CD14-positive monocyte (primary cell): Measurements from ENCODE around the gene ABHD14A. TPM values are rescaled to one million over a fixed set of nuclear protein-coding genes. Genes with fewer than 3 reads are reported as not detected.

Source experiments
- DNase-seq, 3 donors: peaks; one replicate each; pipeline ENCODE4 v3.0.0-alpha.2; 2011 to 2022
- H2AFZ ChIP-seq: 2 replicates; pipeline ENCODE4 v1.6.0; 2012; ENCODE audit warnings: mild to moderate bottlenecking, low read depth, low read length, inconsistent platforms; ENCODE audit not compliant: insufficient read depth, poor library complexity, severe bottlenecking
- H3K27ac ChIP-seq, 2 donors: 1 replicate in 1 of 2; 2 replicates in 1 of 2; pipeline ENCODE4 v1.5.1; 2012 to 2013; ENCODE audit warnings: low read length in 2 of 2, control low read depth in 1 of 2, inconsistent platforms in 1 of 2, low read depth in 1 of 2, mild to moderate bottlenecking in 1 of 2
- H3K27me3 ChIP-seq, 2 donors: one replicate each; pipeline versions ENCODE4 v1.6.0 to v1.6.1; 2011 to 2013; ENCODE audit warnings: low read length in 2 of 2; ENCODE audit not compliant: control insufficient read depth in 2 of 2, insufficient read depth in 2 of 2
- H3K36me3 ChIP-seq, 2 donors: replicated peaks in 1 of 2; 1 replicate in 1 of 2; 2 replicates in 1 of 2; pipeline versions ENCODE4 v1.5.1 to v1.6.1; 2012 to 2013; ENCODE audit warnings: low read length in 2 of 2, control low read depth in 1 of 2, inconsistent platforms in 1 of 2, mild to moderate bottlenecking in 1 of 2; ENCODE audit not compliant: insufficient read depth in 2 of 2, control insufficient read depth in 1 of 2
- H3K4me1 ChIP-seq, 2 donors: 1 replicate in 1 of 2; 2 replicates in 1 of 2; pipeline versions ENCODE4 v1.5.1 to v1.6.1; 2012 to 2013; ENCODE audit warnings: low read length in 2 of 2, control low read depth in 1 of 2, inconsistent platforms in 1 of 2, mild to moderate bottlenecking in 1 of 2, moderate library complexity in 1 of 2; ENCODE audit not compliant: insufficient read depth in 2 of 2, control insufficient read depth in 1 of 2
- H3K4me2 ChIP-seq: replicated peaks from 2 replicates; pipeline ENCODE3; 2012; ENCODE audit warnings: low read length, moderate library complexity, mild to moderate bottlenecking; ENCODE audit not compliant: poor library complexity, severe bottlenecking; ENCODE audit errors: extremely low read depth
- H3K4me3 ChIP-seq, 3 experiments: fragments of 200-600 bp in 1 of 3; sonication (generic) in 1 of 3; replicated peaks in 1 of 3; 1 replicate in 2 of 3; 2 replicates in 1 of 3; pipeline ENCODE4 v1.5.1; 2011 to 2013; ENCODE audit warnings: low read length in 3 of 3, mild to moderate bottlenecking in 3 of 3, control low read depth in 2 of 3, low read depth in 2 of 3, inconsistent platforms in 1 of 3, moderate library complexity in 1 of 3
- H3K79me2 ChIP-seq: 2 replicates; pipeline ENCODE4 v1.6.0; 2012; ENCODE audit warnings: mild to moderate bottlenecking, control low read depth, inconsistent platforms, low read length, moderate library complexity; ENCODE audit not compliant: insufficient read depth
- H3K9ac ChIP-seq: 2 replicates; pipeline ENCODE4 v1.6.0; 2017; ENCODE audit warnings: low read length, mild to moderate bottlenecking; ENCODE audit not compliant: insufficient read depth, poor library complexity, severe bottlenecking
- H3K9me3 ChIP-seq, 2 donors: replicated peaks in 1 of 2; 1 replicate in 1 of 2; 2 replicates in 1 of 2; pipeline versions ENCODE4 v1.5.1 to v1.6.1; 2012 to 2013; ENCODE audit warnings: low read length in 2 of 2, control low read depth in 1 of 2; ENCODE audit not compliant: control insufficient read depth in 1 of 2, insufficient read depth in 1 of 2
- H4K20me1 ChIP-seq: 2 replicates; pipeline ENCODE4 v1.6.0; 2012; ENCODE audit warnings: mild to moderate bottlenecking, low read length, control low read depth, moderate library complexity; ENCODE audit not compliant: insufficient read depth
- H3K27ac Mint-ChIP-seq, 7 donors: one replicate each; pipeline ENCODE4 v1.8.0; 2020; ENCODE audit warnings: mild to moderate bottlenecking in 7 of 7, mixed read lengths in 7 of 7, moderate library complexity in 6 of 7, inconsistent platforms in 2 of 7
- H3K27me3 Mint-ChIP-seq, 3 donors: one replicate each; pipeline ENCODE4 v1.8.0; 2021 to 2022; ENCODE audit warnings: low read depth in 3 of 3, mild to moderate bottlenecking in 3 of 3, mixed read lengths in 3 of 3, moderate library complexity in 3 of 3, inconsistent platforms in 1 of 3
- H3K36me3 Mint-ChIP-seq, 2 donors: one replicate each; pipeline ENCODE4 v1.8.0; 2020; ENCODE audit warnings: mixed read lengths in 2 of 2, inconsistent platforms in 1 of 2, mild to moderate bottlenecking in 1 of 2
- H3K4me1 Mint-ChIP-seq: one replicate; pipeline ENCODE4 v1.8.0; 2020; ENCODE audit warnings: mild to moderate bottlenecking, mixed read lengths
- H3K4me3 Mint-ChIP-seq, 2 donors: one replicate each; pipeline ENCODE4 v1.8.0; 2020; ENCODE audit warnings: mild to moderate bottlenecking in 2 of 2, mixed read lengths in 2 of 2, moderate library complexity in 1 of 2
- H3K9me3 Mint-ChIP-seq, 7 donors: one replicate each; pipeline ENCODE4 v1.8.0; 2020 to 2022; ENCODE audit warnings: mixed read lengths in 7 of 7, mild to moderate bottlenecking in 6 of 7, moderate library complexity in 6 of 7, inconsistent platforms in 2 of 7
- CTCF ChIP-seq: fragments of 200-600 bp; IDR thresholded peaks from one replicate; pipeline ENCODE4 v1.8.0; 2022; ENCODE audit warnings: antibody characterized with exemption, mild to moderate bottlenecking
- WGBS: methylation state at CpG from one replicate; pipeline ENCODE4 v1.1.5; 2013; ENCODE audit warnings: missing lambda C conversion rate; ENCODE audit not compliant: insufficient coverage; 5-methylcytosine and 5-hydroxymethylcytosine counted together
- intact Hi-C, 2 donors: fragments of 100-400 bp; cut with micrococcal nuclease; formaldehyde crosslinking; loops; one replicate each; pipeline versions ENCODE4 v1.15.0 to v1.15.1; 2023
- polyA plus RNA-seq, 3 donors: library from polyadenylated mRNA; depleted of rRNA in 1 of 3; unstranded in 2 of 3; stranded (reverse) in 1 of 3; fragments of 300-500 nt in 2 of 3; fragments of >200 nt in 1 of 3; fragmentation: Illumina TruSeq in 2 of 3; gene quantifications; 1 replicate in 2 of 3; 2 replicates in 1 of 3; pipeline ENCODE4 v1.2.3, GENCODE V29; 2012 to 2021

The ABHD14A gene
- polyA plus RNA-seq, 3 donors: 6.9 to 13.2 (median 11.7) TPM

DNA sequence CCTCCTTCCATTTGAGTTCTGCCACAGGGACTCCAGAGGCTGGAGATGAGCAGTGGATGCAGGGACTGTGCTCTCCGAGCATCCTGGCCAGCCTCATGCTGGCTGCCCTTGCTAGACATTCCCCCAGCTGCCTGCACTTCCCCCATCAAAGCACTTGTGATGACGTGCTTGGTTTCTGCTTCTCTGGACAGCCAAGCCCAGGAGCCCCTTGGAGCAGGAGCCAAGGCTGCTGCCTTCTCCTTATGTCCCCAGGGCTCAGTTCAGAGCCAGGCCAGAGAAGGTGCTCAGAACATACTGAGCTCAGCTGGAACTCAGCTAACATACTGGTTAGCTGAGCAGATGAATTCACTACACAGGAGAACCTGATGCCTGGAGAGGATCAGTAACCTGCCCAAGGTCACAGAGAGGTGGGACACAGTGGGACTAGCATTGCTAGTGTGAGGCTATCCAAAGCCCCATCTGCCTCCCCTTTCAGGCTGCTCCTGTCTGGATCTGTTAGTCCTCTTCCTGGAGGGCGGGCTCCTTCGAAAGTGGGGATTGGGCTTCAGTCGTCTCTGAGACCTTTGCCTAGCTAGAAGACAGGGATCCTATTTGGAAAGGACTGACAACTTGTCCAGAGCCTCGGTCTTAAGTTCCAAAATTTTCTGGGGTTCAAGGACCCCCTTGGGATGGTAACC, 11.9 kb upstream of the ABHD14A start:
- Histone ChIP-seq H3K79me2 (no peaks in the 10 kb centered on the region), H2AFZ (no peak overlapping the region), H3K27me3 (peaks cover 9 to 48% of the 10 kb centered on the region in 2 donors), H3K4me1 (peaks cover 7 to 11% of the 10 kb centered on the region in 2 donors), H3K27ac (no peak overlapping the region), H3K4me3 (no peak overlapping the region), H3K36me3 (no peaks in the 10 kb centered on the region), H4K20me1 (no peaks in the 10 kb centered on the region), H3K4me2 (no peak overlapping the region), H3K9me3 (no peaks in the 10 kb centered on the region), H3K9ac (no peak overlapping the region)
- Mint-ChIP-seq H3K27me3 (peaks cover 35 to 70% (median 38%) of the 10 kb centered on the region in 3 donors), H3K4me1 (peaks cover 6% of the 10 kb centered on the region), H3K27ac (peak overlapping the region in 2 of 7 donors; percentile 19 to 25), H3K4me3 (no peak overlapping the region), H3K9me3 (peaks cover 0 to 13% (median 0%) of the 10 kb centered on the region in 7 donors), H3K36me3 (peaks cover 0 to 6% of the 10 kb centered on the region in 2 donors)
- TF ChIP-seq CTCF: no peak
- 88% methylated on average over 5 of the region's 6 CpGs for WGBS
- intact Hi-C loops: no loop called here
- no peak for DNase-seq

GRCh38 chr3:51963951-51964451, 10.9 kb upstream of the ABHD14A start:
- H3K4me3 ChIP-seq: no peak overlapping the region
- no peak overlapping the region for H2AFZ ChIP-seq
- peaks cover 4% of the 10 kb centered on the region for H4K20me1 ChIP-seq
- TF ChIP-seq CTCF: no peak
- intact Hi-C loops: no loop called here
- 91% methylated on average over 7 of the region's 12 CpGs for WGBS
- Mint-ChIP-seq H3K4me3 (no peak overlapping the region), H3K27ac (no peak overlapping the region), H3K9me3 (peaks cover 0 to 17% (median 0%) of the 10 kb centered on the region in 7 donors), H3K4me1 (peaks cover 12% of the 10 kb centered on the region), H3K27me3 (peaks cover 42 to 79% (median 48%) of the 10 kb centered on the region in 3 donors), H3K36me3 (peaks cover under 1 to 8% of the 10 kb centered on the region in 2 donors)
- DNase-seq: no peak
- peaks cover 9 to 14% of the 10 kb centered on the region in 2 donors for H3K4me1 ChIP-seq
- no peak overlapping the region for H3K4me2 ChIP-seq
- no peak overlapping the region for H3K27ac ChIP-seq
- H3K79me2 ChIP-seq: no peaks in the 10 kb centered on the region
- H3K9ac ChIP-seq: no peak overlapping the region
- H3K27me3 ChIP-seq: peaks cover 10 to 58% of the 10 kb centered on the region in 2 donors
- H3K9me3 ChIP-seq: no peaks in the 10 kb centered on the region
- no peaks in the 10 kb centered on the region for H3K36me3 ChIP-seq
